Fibroblast of lung (primary cell): ENCODE results near the gene DNAH8. TPM values are rescaled to one million over a fixed set of nuclear protein-coding genes. Genes with fewer than 3 reads are reported as not detected.
A peak's percentile ranks its signal among the peaks of the same experiment; 100 is the strongest.

ENCODE experiments used
- DNase-seq, 2 donors: peaks; one replicate each; pipeline versions ENCODE4 v3.0.0 to v3.0.0-alpha.2; 2010; ENCODE audit warnings: low read depth in 2 of 2
- H2AFZ ChIP-seq: 2 replicates; pipeline ENCODE4 v1.5.1; 2012; ENCODE audit warnings: low read length, control low read depth, inconsistent platforms
- H3K27ac ChIP-seq: 2 replicates; pipeline ENCODE4 v1.5.1; 2011; ENCODE audit warnings: low read length, control low read depth; ENCODE audit not compliant: insufficient read depth
- H3K27me3 ChIP-seq: 2 replicates; pipeline ENCODE4 v1.5.1; 2011; ENCODE audit warnings: mild to moderate bottlenecking, low read length; ENCODE audit not compliant: control insufficient read depth, insufficient read depth
- H3K36me3 ChIP-seq: 2 replicates; pipeline ENCODE4 v1.5.1; 2011; ENCODE audit warnings: low read length; ENCODE audit not compliant: control insufficient read depth, insufficient read depth
- H3K4me1 ChIP-seq: 2 replicates; pipeline ENCODE4 v1.5.1; 2011; ENCODE audit warnings: low read length; ENCODE audit not compliant: control insufficient read depth, insufficient read depth; ENCODE audit errors: extremely low read depth
- H3K4me2 ChIP-seq: 2 replicates; pipeline ENCODE4 v1.5.1; 2011; ENCODE audit warnings: low read length, control low read depth; ENCODE audit not compliant: insufficient read depth; ENCODE audit errors: extremely low read depth
- H3K4me3 ChIP-seq, 4 experiments: fragments of 200-600 bp in 1 of 4; sonication (generic) in 1 of 4; replicated peaks in 1 of 4; 2 replicates each; pipeline ENCODE4 v1.5.1; 2011 to 2016; ENCODE audit warnings: low read length in 4 of 4, low read depth in 3 of 4, mild to moderate bottlenecking in 3 of 4, control low read depth in 2 of 4, inconsistent platforms in 1 of 4, mixed read lengths in 1 of 4; ENCODE audit not compliant: insufficient read depth in 1 of 4; ENCODE audit errors: control extremely low read depth in 1 of 4
- H3K79me2 ChIP-seq: 2 replicates; pipeline ENCODE4 v1.5.1; 2012; ENCODE audit warnings: mild to moderate bottlenecking, low read length, inconsistent platforms; ENCODE audit not compliant: control insufficient read depth, insufficient read depth
- H3K9ac ChIP-seq: 2 replicates; pipeline ENCODE4 v1.5.1; 2011; ENCODE audit warnings: mild to moderate bottlenecking, low read length, control low read depth; ENCODE audit not compliant: insufficient read depth
- H3K9me3 ChIP-seq: 2 replicates; pipeline ENCODE4 v1.5.1; 2012; ENCODE audit warnings: low read depth, low read length; ENCODE audit not compliant: control insufficient read depth, insufficient read depth
- H4K20me1 ChIP-seq: 2 replicates; pipeline ENCODE4 v1.5.1; 2011; ENCODE audit warnings: low read length; ENCODE audit not compliant: control insufficient read depth, insufficient read depth; ENCODE audit errors: extremely low read depth
- CTCF ChIP-seq, 2 donors: IDR thresholded peaks in 1 of 2; conservative IDR thresholded peaks in 1 of 2; 1 replicate in 1 of 2; 2 replicates in 1 of 2; pipeline ENCODE4 v1.5.1; 2011 to 2012; ENCODE audit warnings: low read length in 2 of 2, control low read depth in 1 of 2, inconsistent platforms in 1 of 2, low read depth in 1 of 2, mild to moderate bottlenecking in 1 of 2
- EZH2 ChIP-seq: IDR thresholded peaks from 2 replicates; pipeline ENCODE4 v1.5.1; 2012; ENCODE audit warnings: low read length, control low read depth, mild to moderate bottlenecking; ENCODE audit errors: missing control alignments
- polyA plus RNA-seq, 2 donors: library from polyadenylated mRNA; depleted of rRNA in 1 of 2; stranded (reverse) in 1 of 2; unstranded in 1 of 2; fragments of >200 nt; gene quantifications; 2 replicates each; pipeline ENCODE4 v1.2.1, GENCODE V29; 2011 to 2012; ENCODE audit warnings: missing spikeins in 1 of 2
- total RNA-seq: library from RNA; depleted of rRNA; stranded (reverse); fragments of >200 nt; gene quantifications from 2 replicates; pipeline ENCODE4 v1.2.1, GENCODE V29; 2014

Gene DNAH8
- total and polyA plus RNA-seq, 2 donors (not counting 1 experiment from before 2014, with no cell fraction given) = under 0.01 TPM; not detected in 1

- Histone ChIP-seq H3K27ac (no peak overlapping the region), H3K9ac (no peak overlapping the region), H4K20me1 (no peaks in the 10 kb centered on the region), H3K36me3 (peaks cover 2% of the 10 kb centered on the region), H3K79me2 (peaks cover 8% of the 10 kb centered on the region), H3K4me2 (no peak overlapping the region), H3K27me3 (no peaks in the 10 kb centered on the region), H3K4me1 (no peaks in the 10 kb centered on the region), H3K4me3 (no peak overlapping the region), H3K9me3 (no peaks in the 10 kb centered on the region), H2AFZ (no peak overlapping the region)
- TF ChIP-seq EZH2 = no peak
- no peak for TF ChIP-seq CTCF (conservative IDR thresholded peaks at IDR 0.05 in 1 of 2, IDR thresholded peaks at IDR 0.05 in 1 of 2; ENCODE audit: low read depth in 1 of 2, low read length in 2 of 2)
- DNase-seq = no peak
These were observed 30.2 kb upstream of the DNAH8 start for GRCh38 chr6:38684904-38685303.

- no peak overlapping the region for H3K4me3 ChIP-seq
- H3K9me3 ChIP-seq = no peaks in the 10 kb centered on the region
- H3K27ac ChIP-seq = no peak overlapping the region
- peaks cover 2% of the 10 kb centered on the region for H3K36me3 ChIP-seq
- peak in 1 of 2 donors; percentile 57 for DNase-seq
- no peak overlapping the region for H3K9ac ChIP-seq
- TF ChIP-seq CTCF (conservative IDR thresholded peaks at IDR 0.05 in 1 of 2, IDR thresholded peaks at IDR 0.05 in 1 of 2; ENCODE audit: low read depth in 1 of 2, low read length in 2 of 2) (no peak), EZH2 (no peak)
- no peaks in the 10 kb centered on the region for H4K20me1 ChIP-seq
- no peak overlapping the region for H3K4me2 ChIP-seq
- H3K27me3 ChIP-seq = no peaks in the 10 kb centered on the region
- H2AFZ ChIP-seq = no peak overlapping the region
- peaks cover 9% of the 10 kb centered on the region for H3K79me2 ChIP-seq
- no peaks in the 10 kb centered on the region for H3K4me1 ChIP-seq
These were observed 28.7 kb upstream of the DNAH8 start for GRCh38 chr6:38686270-38687042.

- Histone ChIP-seq H3K36me3 (peaks cover 2% of the 10 kb centered on the region), H3K27me3 (no peaks in the 10 kb centered on the region), H3K4me1 (no peaks in the 10 kb centered on the region), H3K4me2 (no peak overlapping the region), H3K79me2 (peaks cover 9% of the 10 kb centered on the region), H3K27ac (no peak overlapping the region), H3K4me3 (no peak overlapping the region), H4K20me1 (no peaks in the 10 kb centered on the region), H2AFZ (no peak overlapping the region), H3K9ac (no peak overlapping the region), H3K9me3 (no peaks in the 10 kb centered on the region)
- DNase-seq = no peak
- TF ChIP-seq CTCF (conservative IDR thresholded peaks at IDR 0.05 in 1 of 2, IDR thresholded peaks at IDR 0.05 in 1 of 2; ENCODE audit: low read depth in 1 of 2, low read length in 2 of 2) (no peak), EZH2 (no peak)
These were observed 28.1 kb upstream of the DNAH8 start for GRCh38 chr6:38687043-38687353.
